Testis (tissue), 3 donors: ENCODE results near the gene FOXD2. TPM values are rescaled to one million over a fixed set of nuclear protein-coding genes. Genes with fewer than 3 reads are reported as not detected.
A peak's percentile ranks its signal among the peaks of the same experiment; 100 is the strongest.

Experiments used
- DNase-seq: peaks from one replicate; pipeline ENCODE4 v3.0.0-alpha.2; 2019
- H3K27ac ChIP-seq, 2 donors: fragments of 200-600 bp; sonication (generic); one replicate each; pipeline ENCODE4 v1.5.1; 2019
- H3K27me3 ChIP-seq: fragments of 200-600 bp; sonication (generic); one replicate; pipeline ENCODE4 v1.5.1; 2019
- H3K36me3 ChIP-seq: fragments of 200-600 bp; sonication (generic); one replicate; pipeline ENCODE4 v1.5.1; 2017; ENCODE audit warnings: low read depth; ENCODE audit errors: missing control alignments
- H3K4me1 ChIP-seq: fragments of 200-600 bp; sonication (generic); one replicate; pipeline ENCODE4 v1.5.1; 2019
- H3K4me3 ChIP-seq, 2 donors: fragments of 200-600 bp; sonication (generic); one replicate each; pipeline ENCODE4 v1.5.1; 2017 to 2019
- H3K9me3 ChIP-seq: fragments of 200-600 bp; sonication (generic); one replicate; pipeline ENCODE4 v1.5.1; 2017
- POLR2A ChIP-seq: fragments of 450-650 bp; IDR thresholded peaks from one replicate; pipeline ENCODE4 v1.6.1; 2017; ENCODE audit warnings: antibody characterized with exemption, mild to moderate bottlenecking, moderate library complexity
- WGBS, 2 donors: methylation state at CpG; one replicate each; pipeline ENCODE4 v1.1.5; 2018; 5-methylcytosine and 5-hydroxymethylcytosine counted together
- intact Hi-C: fragments of 100-400 bp; cut with DNase I; formaldehyde crosslinking; loops from one replicate; pipeline ENCODE4 v1.15.1; 2023; ENCODE audit warnings: low total_unique reads
- polyA plus RNA-seq: library from polyadenylated mRNA; stranded (reverse); fragments of 350-450 nt; fragmentation: Illumina TruSeq; extraction: RNeasy Lipid Tissue Mini Kit (QIAGEN cat#74804); gene quantifications from one replicate; pipeline ENCODE4 v1.2.3, GENCODE V29; 2014; ENCODE audit warnings: low read depth, low replicate concordance; ENCODE audit not compliant: insufficient read depth
- total RNA-seq, 2 donors: library from RNA; depleted of rRNA; stranded (reverse); fragments of >200 nt; gene quantifications; one replicate each; pipeline ENCODE4 v1.2.3, GENCODE V29; 2016
- TF ChIP-seq, protein P1 (sequence below), 3 experiments: fragments of 450-650 bp in 2 of 3; fragments of 200-600 bp in 1 of 3; sonication (generic) in 1 of 3; IDR thresholded peaks; one replicate each; pipeline ENCODE4 v1.5.1; 2016 to 2019; ENCODE audit warnings: antibody characterized with exemption in 3 of 3, mild to moderate bottlenecking in 2 of 3, moderate library complexity in 1 of 3

Gene FOXD2
- total and polyA plus RNA-seq, 3 donors from 2014 or later: 0.26 to 1.3 (median 0.99) TPM

DNA sequence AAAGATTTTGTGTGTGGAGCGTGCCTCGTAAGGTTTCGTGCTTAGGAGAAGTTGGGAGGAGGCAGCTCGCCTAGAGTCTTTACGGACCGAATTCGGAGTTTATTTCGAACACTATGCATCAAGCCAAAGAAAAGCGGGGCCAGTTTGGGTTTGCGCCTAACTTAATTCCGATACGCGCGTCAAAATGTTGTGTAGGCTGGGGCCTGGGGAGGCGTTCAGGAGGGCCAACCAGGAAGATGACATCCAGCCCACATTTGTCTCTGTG is 6.4 kb downstream of the FOXD2 start:
- DNase-seq: no peak
- Histone ChIP-seq H3K36me3 (no peaks in the 10 kb centered on the region), H3K9me3 (no peaks in the 10 kb centered on the region), H3K27ac (no peak overlapping the region), H3K27me3 (peaks cover 3% of the 10 kb centered on the region), H3K4me1 (peaks cover 6% of the 10 kb centered on the region), H3K4me3 (peak overlapping the region in 1 of 2 donors; percentile 31)
- intact Hi-C loops: no loop called here
- 17 to 20% methylated on average over 15 of the region's 15 CpGs for WGBS, 2 donors
- no peak for TF ChIP-seq POLR2A
- TF ChIP-seq, protein P1, sequence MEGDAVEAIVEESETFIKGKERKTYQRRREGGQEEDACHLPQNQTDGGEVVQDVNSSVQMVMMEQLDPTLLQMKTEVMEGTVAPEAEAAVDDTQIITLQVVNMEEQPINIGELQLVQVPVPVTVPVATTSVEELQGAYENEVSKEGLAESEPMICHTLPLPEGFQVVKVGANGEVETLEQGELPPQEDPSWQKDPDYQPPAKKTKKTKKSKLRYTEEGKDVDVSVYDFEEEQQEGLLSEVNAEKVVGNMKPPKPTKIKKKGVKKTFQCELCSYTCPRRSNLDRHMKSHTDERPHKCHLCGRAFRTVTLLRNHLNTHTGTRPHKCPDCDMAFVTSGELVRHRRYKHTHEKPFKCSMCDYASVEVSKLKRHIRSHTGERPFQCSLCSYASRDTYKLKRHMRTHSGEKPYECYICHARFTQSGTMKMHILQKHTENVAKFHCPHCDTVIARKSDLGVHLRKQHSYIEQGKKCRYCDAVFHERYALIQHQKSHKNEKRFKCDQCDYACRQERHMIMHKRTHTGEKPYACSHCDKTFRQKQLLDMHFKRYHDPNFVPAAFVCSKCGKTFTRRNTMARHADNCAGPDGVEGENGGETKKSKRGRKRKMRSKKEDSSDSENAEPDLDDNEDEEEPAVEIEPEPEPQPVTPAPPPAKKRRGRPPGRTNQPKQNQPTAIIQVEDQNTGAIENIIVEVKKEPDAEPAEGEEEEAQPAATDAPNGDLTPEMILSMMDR (IDR thresholded peaks at IDR 0.05): no peak

DNA sequence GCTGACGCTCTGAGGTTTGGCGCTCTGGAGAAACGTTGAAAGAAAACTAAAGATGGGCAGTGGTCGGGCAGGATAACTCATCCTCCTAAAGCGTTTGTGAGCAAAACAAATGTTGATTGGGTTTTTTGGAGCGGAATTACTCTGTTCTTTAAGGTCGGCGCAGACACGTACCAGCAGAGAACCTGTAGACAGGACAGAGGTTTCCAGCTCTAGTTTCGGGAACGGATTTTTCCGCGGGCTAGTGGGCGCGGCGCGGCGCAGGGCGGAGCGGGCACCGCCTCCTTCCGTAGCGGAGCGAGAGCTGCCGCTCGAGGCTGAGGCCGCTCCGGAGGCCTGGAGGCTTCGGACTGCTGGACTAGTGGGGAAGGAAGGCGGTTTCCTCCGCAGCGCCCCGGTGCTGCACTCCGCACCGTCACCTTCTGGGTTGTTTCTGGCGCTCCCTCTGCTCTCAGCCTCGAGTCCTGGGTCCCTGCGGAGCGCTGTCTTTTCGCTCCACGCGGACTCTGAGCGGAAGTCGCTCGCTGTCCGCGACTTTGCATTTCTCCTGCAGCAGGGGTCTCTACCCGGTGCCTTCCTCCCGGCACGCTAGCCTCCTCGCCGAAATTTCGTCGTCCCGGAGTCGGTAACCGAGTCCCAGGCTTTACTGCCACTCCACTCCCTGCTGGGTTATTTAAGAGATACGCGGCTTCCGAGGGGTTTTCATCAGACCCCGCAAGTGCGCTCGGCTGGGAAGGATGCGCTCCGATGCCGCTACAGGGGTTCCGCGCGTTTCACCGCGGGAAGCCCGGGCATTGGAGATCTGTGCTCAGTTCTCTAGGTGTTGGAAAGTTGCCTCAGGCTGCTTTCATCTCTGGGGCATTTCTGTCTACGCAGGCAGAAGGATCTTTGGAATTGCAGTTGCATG is 7.0 kb downstream of the FOXD2 start:
- peak; percentile 19 for DNase-seq
- 15% methylated on average over 30 to 72 of the region's 73 CpGs for WGBS, 2 donors
- TF ChIP-seq, protein P1 (IDR thresholded peaks at IDR 0.05): no peak
- TF ChIP-seq POLR2A: no peak
- Histone ChIP-seq H3K4me1 (peaks cover 6% of the 10 kb centered on the region), H3K27ac (no peak overlapping the region), H3K36me3 (no peaks in the 10 kb centered on the region), H3K9me3 (no peaks in the 10 kb centered on the region), H3K27me3 (peaks cover 3% of the 10 kb centered on the region), H3K4me3 (peak overlapping the region in 1 of 2 donors; percentile 31)
- intact Hi-C loops: no loop called here

DNA sequence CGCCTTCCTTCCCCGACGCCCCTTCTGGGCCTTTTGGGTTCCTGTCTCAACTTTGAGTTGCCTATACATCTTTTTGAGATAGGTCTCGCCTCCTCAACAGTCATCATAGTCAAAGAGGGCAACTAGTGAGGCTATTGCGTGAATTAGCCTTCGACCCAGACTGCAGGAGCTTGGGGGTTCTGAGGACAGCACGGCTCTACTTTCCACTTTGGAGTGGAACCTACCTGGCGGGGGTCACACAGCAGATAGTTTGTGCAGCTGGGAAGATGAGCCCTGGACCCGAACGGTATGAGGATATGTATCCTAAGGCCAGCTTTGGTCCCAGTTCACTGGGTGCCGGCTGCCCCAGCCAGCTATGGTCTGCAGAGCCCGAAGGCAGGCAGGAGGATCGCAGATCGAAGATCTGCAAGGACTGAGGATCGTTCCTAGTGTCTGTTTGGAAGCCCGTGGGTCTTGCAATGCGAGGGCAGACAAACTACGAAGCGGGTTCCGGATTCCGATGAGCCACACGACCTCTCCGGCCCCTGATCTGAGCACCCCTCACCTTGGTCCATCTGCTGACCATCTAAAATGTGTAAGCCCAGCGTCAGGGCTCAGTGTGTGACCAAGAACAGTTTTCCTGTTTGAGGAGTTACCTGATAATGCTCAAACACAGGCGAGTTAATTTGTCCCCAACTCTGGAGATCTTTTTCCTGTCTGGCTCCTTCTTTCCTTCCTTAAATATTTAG is 8.1 kb downstream of the FOXD2 start:
- Histone ChIP-seq H3K4me1 (peaks cover 6% of the 10 kb centered on the region), H3K27me3 (peaks cover 3% of the 10 kb centered on the region), H3K4me3 (no peak overlapping the region), H3K9me3 (no peaks in the 10 kb centered on the region), H3K36me3 (no peaks in the 10 kb centered on the region), H3K27ac (no peak overlapping the region)
- 26 to 30% methylated on average over 9 to 25 of the region's 25 CpGs for WGBS, 2 donors
- TF ChIP-seq, protein P1 (IDR thresholded peaks at IDR 0.05): no peak
- TF ChIP-seq POLR2A: no peak
- DNase-seq: no peak
- intact Hi-C loops: no loop called here

DNA sequence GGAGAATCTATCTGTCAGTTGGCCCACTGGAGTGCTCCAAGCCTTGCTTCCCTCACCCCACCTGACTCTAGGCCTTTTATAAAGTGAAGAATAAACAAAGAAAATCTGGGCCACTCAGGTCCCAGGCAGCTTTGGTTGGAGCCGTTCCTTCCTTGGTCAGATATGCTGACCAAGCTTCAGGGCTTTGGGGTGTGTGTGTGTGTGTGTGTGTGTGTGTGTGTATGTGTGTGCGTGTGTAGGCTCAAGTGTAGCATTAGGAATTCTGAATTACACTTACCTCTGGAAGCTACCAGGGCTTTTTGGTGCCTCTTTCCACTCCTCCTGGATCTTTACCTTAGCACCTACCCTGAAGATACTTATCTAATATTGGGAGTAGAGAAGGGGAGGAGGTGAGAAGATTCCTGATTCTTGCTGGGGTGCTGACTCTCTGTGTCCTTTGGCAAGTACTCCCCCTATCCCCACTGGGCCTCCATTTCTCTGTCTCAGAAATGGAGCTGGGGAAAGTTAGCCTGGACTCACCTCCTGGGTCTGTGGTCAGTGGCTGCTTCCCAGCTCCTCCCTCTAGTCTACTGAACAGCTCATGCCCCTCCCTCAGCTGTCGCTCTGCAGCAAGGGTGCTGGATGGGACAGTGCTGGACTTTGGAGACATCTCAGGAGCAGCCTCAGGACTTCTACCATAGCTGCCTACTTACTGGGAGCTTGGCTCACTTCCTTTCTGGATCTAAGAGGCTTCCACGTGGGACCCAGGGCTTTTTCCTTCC is 10.8 kb downstream of the FOXD2 start:
- Histone ChIP-seq H3K27me3 (peaks cover 3% of the 10 kb centered on the region), H3K4me1 (peaks cover 6% of the 10 kb centered on the region), H3K4me3 (no peak overlapping the region), H3K27ac (no peak overlapping the region), H3K9me3 (no peaks in the 10 kb centered on the region), H3K36me3 (no peaks in the 10 kb centered on the region)
- DNase-seq: no peak
- WGBS, 2 donors: 51 to 68% methylated on average over 4 of the region's 4 CpGs
- TF ChIP-seq, protein P1 (IDR thresholded peaks at IDR 0.05): no peak
- TF ChIP-seq POLR2A: no peak
- intact Hi-C loops: no loop called here
